KOPT-K1 (cell line): ENCODE results near the gene WWOX.

ENCODE experiments used
- H3K27ac ChIP-seq: fragments of 200-600 bp; sonication (generic); 2 replicates; pipeline ENCODE4 v1.5.1; 2016; ENCODE audit warnings: antibody characterized with exemption, mild to moderate bottlenecking, low read depth, low read length; ENCODE audit not compliant: poor library complexity, severe bottlenecking
- H3K36me3 ChIP-seq: fragments of 200-600 bp; sonication (generic); 2 replicates; pipeline ENCODE4 v1.5.1; 2017; ENCODE audit warnings: antibody characterized with exemption, mild to moderate bottlenecking, low read length, moderate library complexity; ENCODE audit not compliant: insufficient read depth
- H3K9me3 ChIP-seq: fragments of 200-600 bp; sonication (generic); 2 replicates; pipeline ENCODE4 v1.5.1; 2017; ENCODE audit warnings: antibody characterized with exemption, low read length, mild to moderate bottlenecking; ENCODE audit not compliant: insufficient read depth, poor library complexity, severe bottlenecking

Gene WWOX

DNA sequence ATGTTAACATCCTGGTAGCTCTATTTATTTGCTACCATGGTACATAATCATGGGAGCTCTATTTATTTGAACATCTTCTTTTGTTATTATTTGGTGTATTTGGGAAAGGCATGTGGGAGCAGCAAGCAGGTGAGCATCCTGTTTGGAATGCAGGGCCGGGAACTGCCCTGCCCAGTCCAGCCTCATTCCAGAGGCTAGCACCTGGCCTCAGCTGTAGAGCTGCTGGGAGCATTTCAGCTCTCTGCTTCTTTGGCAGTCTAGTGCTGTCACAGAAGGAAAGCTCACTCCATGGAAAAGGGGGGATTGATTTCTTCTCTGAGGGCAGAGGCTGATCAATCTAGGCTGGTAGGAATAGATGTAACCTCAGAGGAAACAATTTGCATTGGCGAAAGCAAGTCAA, 112.5 kb downstream of the WWOX start:
- H3K36me3 ChIP-seq = no peaks in the 10 kb centered on the region
- H3K27ac ChIP-seq = no peak overlapping the region
- no peaks in the 10 kb centered on the region for H3K9me3 ChIP-seq

DNA sequence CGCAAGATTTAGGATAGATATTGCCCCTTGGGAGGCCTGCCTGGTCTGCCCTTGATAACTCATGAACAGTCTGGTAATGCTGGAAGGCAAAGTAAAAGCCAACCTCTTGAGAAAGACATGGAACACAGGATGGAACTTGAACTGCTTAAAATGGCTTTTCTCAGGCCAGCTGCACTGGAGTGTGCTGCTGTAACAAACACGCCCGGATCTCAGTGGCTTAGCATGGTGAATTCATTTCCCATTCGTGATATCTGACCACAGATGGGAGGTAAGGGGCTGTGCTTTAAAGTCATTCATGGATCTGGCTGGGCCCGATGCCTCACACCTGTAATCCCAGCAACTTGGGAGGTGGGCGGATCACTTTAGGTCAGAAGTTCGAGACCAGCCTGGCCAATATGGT, 113.2 kb downstream of the WWOX start:
- Histone ChIP-seq H3K36me3 (no peaks in the 10 kb centered on the region), H3K9me3 (no peaks in the 10 kb centered on the region), H3K27ac (no peak overlapping the region)

- no peaks in the 10 kb centered on the region for H3K9me3 ChIP-seq
Measured at GRCh38 chr16:78213751-78214150, 114.3 kb downstream of the WWOX start.

DNA sequence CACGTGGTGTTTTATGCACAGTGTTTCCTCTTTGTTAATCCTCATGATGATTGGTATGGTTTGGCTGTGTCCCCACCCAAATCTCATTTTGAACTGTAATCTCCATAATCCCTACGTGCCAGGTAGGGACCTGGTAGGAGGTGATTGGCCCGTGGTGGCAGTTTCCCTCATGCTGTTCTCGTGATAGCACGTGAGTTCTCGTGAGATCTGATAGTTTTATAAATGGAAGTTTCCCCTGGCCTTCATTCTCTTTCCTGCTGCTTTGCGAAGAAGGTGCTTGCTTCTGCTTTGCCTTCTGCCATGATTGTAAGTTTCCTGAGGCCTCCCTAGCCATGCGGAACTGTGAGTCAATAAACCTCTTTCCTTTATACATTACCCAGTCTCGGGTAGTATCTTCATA, 115.8 kb downstream of the WWOX start:
- Histone ChIP-seq H3K27ac (no peak overlapping the region), H3K9me3 (no peaks in the 10 kb centered on the region), H3K36me3 (no peaks in the 10 kb centered on the region)

More at GRCh38 chr16:78213751-78214150, 114.3 kb downstream of the WWOX start:
- no peaks in the 10 kb centered on the region for H3K36me3 ChIP-seq
- H3K27ac ChIP-seq = no peak overlapping the region

- no peak overlapping the region for H3K27ac ChIP-seq
- H3K36me3 ChIP-seq = no peaks in the 10 kb centered on the region
- H3K9me3 ChIP-seq = no peaks in the 10 kb centered on the region
Measured at GRCh38 chr16:78216166-78216745, 116.8 kb downstream of the WWOX start.

DNA sequence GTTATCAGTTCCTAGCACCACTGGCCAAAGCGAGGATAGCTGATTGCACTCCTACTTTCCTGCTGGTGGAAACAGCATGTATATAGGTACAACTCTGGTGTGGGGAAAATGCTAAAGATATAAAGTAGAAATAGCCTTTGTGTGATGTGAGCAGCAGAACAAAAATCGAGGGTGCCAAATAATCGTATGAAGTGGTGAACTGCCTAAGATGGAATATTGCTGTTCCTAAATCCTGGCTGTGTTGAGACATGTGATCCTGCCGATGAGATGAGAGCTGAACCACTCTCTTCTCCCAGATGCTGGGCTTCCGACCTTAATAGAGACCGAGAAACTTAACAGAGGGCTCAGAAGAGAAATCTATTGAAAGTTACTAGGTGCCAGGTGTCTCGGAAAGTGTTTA, 117.8 kb downstream of the WWOX start:
- Histone ChIP-seq H3K27ac (no peak overlapping the region), H3K9me3 (no peaks in the 10 kb centered on the region), H3K36me3 (no peaks in the 10 kb centered on the region)

GRCh38 chr16:78218279-78218678, 118.8 kb downstream of the WWOX start:
- Histone ChIP-seq H3K27ac (no peak overlapping the region), H3K9me3 (no peaks in the 10 kb centered on the region), H3K36me3 (no peaks in the 10 kb centered on the region)

GRCh38 chr16:78218856-78219651, 119.6 kb downstream of the WWOX start:
- no peak overlapping the region for H3K27ac ChIP-seq
- H3K36me3 ChIP-seq = no peaks in the 10 kb centered on the region
- H3K9me3 ChIP-seq = no peaks in the 10 kb centered on the region

DNA sequence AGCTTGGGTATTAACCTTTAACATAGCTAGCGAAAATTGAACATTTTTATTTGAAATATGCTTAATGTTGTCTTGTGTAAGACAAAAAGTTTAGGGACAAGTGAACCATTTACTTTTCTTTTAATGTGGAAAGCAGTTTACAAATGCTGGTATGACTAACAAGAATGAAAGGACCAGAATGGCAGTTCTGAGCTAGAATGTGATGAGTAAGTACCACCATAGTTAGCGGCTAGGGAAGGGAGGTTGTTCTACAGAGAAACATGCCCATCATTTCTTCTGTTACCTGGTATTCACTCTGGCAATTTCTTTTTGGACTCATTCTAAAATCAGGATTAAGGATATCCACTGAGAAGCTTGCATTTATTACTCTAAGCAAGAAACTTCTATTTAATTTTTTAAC, 121.1 kb downstream of the WWOX start:
- no peaks in the 10 kb centered on the region for H3K9me3 ChIP-seq
- H3K27ac ChIP-seq = no peak overlapping the region
- no peaks in the 10 kb centered on the region for H3K36me3 ChIP-seq

DNA sequence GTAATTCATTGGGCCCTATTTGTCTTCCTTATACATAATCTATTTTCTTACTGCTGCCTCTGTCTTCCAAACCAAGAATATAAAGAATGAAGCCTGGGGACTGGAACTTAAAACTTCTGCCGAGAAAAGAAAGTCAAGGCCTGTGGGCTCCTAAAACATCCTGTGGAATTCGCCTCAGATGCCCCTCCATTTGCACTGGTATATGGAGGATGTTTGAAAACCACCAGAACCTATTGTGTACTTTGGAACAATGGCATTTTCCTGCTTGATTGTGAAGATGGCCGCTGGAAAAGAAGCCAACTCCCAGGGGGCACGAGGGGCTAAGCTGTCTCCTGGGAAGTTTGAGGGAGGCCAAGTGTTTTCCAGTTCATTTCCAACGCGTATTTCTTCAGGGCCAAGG, 122.4 kb downstream of the WWOX start:
- Histone ChIP-seq H3K36me3 (no peaks in the 10 kb centered on the region), H3K27ac (no peak overlapping the region), H3K9me3 (no peaks in the 10 kb centered on the region)

DNA sequence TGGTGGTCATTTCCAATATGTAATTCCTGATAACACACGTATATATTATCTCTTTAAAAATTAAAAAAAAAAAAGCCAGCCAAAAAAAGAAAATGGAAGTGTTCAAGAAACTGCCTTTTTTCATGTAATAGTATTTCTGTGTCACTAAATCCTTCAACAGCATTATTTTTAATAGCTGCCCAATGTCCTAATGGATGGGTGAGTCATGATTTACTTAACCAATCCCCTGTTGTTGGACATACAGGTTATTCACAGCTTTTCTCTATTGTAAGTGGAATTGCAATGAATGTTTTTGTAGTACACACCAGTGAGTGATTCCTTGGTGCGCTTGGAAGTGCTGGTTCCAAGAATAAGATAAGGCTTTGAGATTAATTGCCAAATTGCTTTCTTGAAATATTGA, 124.9 kb downstream of the WWOX start:
- Histone ChIP-seq H3K36me3 (no peaks in the 10 kb centered on the region), H3K27ac (no peak overlapping the region), H3K9me3 (no peaks in the 10 kb centered on the region)

- H3K36me3 ChIP-seq = no peaks in the 10 kb centered on the region
- H3K9me3 ChIP-seq = no peaks in the 10 kb centered on the region
Measured at GRCh38 chr16:78225919-78226318, 126.5 kb downstream of the WWOX start.

GRCh38 chr16:78227855-78228254, 128.4 kb downstream of the WWOX start:
- Histone ChIP-seq H3K36me3 (no peaks in the 10 kb centered on the region), H3K27ac (no peak overlapping the region), H3K9me3 (no peaks in the 10 kb centered on the region)

More at GRCh38 chr16:78225919-78226318, 126.5 kb downstream of the WWOX start:
- H3K27ac ChIP-seq = no peak overlapping the region

- Histone ChIP-seq H3K36me3 (no peaks in the 10 kb centered on the region), H3K27ac (no peak overlapping the region), H3K9me3 (no peaks in the 10 kb centered on the region)
Measured at GRCh38 chr16:78228704-78229103, 129.2 kb downstream of the WWOX start.

DNA sequence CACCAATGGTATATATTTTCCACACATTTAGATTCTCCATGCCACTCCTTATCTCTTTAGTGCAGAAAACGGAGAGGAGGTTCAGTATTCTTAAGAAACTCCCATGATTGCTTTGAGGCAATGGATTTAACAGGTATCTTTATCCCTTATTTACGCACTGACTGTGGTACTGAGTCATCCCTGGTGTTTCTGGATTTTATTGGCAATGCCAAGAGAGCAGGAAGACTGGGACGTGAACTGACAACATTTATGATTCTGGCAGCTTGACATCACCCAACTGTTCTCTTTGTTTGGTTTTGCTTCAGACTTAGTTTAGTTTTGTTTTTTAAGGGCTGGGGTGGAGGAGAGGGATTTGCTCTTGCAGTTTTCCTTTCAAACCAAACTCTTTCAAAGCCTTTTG, 131.4 kb downstream of the WWOX start:
- no peaks in the 10 kb centered on the region for H3K9me3 ChIP-seq
- H3K36me3 ChIP-seq = no peaks in the 10 kb centered on the region
- no peak overlapping the region for H3K27ac ChIP-seq
